Neuron (in vitro differentiated cells): Measurements from ENCODE around the gene FMNL2.

Experiments used
- H2AFZ ChIP-seq: one replicate; pipeline ENCODE4 v1.6.1; 2013; ENCODE audit warnings: low read depth, mild to moderate bottlenecking, inconsistent platforms, low read length, moderate library complexity
- H3K27me3 ChIP-seq: one replicate; pipeline ENCODE4 v1.6.1; 2013; ENCODE audit warnings: low read length; ENCODE audit not compliant: insufficient read depth
- H3K36me3 ChIP-seq: one replicate; pipeline ENCODE4 v1.6.1; 2013; ENCODE audit warnings: low read length; ENCODE audit not compliant: insufficient read depth
- H3K4me1 ChIP-seq: one replicate; pipeline ENCODE4 v1.6.1; 2013; ENCODE audit warnings: low read length; ENCODE audit not compliant: insufficient read depth
- H3K4me3 ChIP-seq: 2 replicates; pipeline ENCODE4 v1.5.1; 2013; ENCODE audit warnings: mild to moderate bottlenecking, low read length, moderate library complexity
- H3K9me3 ChIP-seq: one replicate; pipeline ENCODE4 v1.6.1; 2013; ENCODE audit warnings: low read length

The FMNL2 gene

GRCh38 chr2:152418688-152419087 is 83.7 kb downstream of the FMNL2 start:
- Histone ChIP-seq H3K4me1 (peaks cover 12% of the 10 kb centered on the region), H2AFZ (no peak overlapping the region), H3K9me3 (no peaks in the 10 kb centered on the region), H3K4me3 (no peak overlapping the region), H3K36me3 (no peaks in the 10 kb centered on the region), H3K27me3 (no peaks in the 10 kb centered on the region)

- Histone ChIP-seq H2AFZ (no peak overlapping the region), H3K9me3 (no peaks in the 10 kb centered on the region), H3K36me3 (no peaks in the 10 kb centered on the region), H3K4me3 (no peak overlapping the region), H3K4me1 (peaks cover 12% of the 10 kb centered on the region), H3K27me3 (no peaks in the 10 kb centered on the region)
These were observed 85.0 kb downstream of the FMNL2 start for GRCh38 chr2:152419944-152420343.

- Histone ChIP-seq H3K36me3 (no peaks in the 10 kb centered on the region), H2AFZ (no peak overlapping the region), H3K4me1 (peaks cover 12% of the 10 kb centered on the region), H3K27me3 (no peaks in the 10 kb centered on the region), H3K4me3 (no peak overlapping the region), H3K9me3 (no peaks in the 10 kb centered on the region)
These were observed 85.4 kb downstream of the FMNL2 start for GRCh38 chr2:152420363-152420762.

GRCh38 chr2:152420936-152421335 is 86.0 kb downstream of the FMNL2 start:
- no peaks in the 10 kb centered on the region for H3K36me3 ChIP-seq
- H3K27me3 ChIP-seq, result no peaks in the 10 kb centered on the region
- no peak overlapping the region for H2AFZ ChIP-seq
- H3K9me3 ChIP-seq, result no peaks in the 10 kb centered on the region
- H3K4me3 ChIP-seq, result no peak overlapping the region
- peaks cover 12% of the 10 kb centered on the region for H3K4me1 ChIP-seq

GRCh38 chr2:152421521-152422370 is 86.8 kb downstream of the FMNL2 start:
- H3K4me3 ChIP-seq, result no peak overlapping the region
- H3K27me3 ChIP-seq, result no peaks in the 10 kb centered on the region
- no peak overlapping the region for H2AFZ ChIP-seq

GRCh38 chr2:152423684-152424083 is 88.7 kb downstream of the FMNL2 start:
- H2AFZ ChIP-seq, result no peak overlapping the region
- no peaks in the 10 kb centered on the region for H3K36me3 ChIP-seq
- no peaks in the 10 kb centered on the region for H3K27me3 ChIP-seq
- H3K4me3 ChIP-seq, result no peak overlapping the region
- no peaks in the 10 kb centered on the region for H3K9me3 ChIP-seq
- H3K4me1 ChIP-seq, result peaks cover 16% of the 10 kb centered on the region

More at GRCh38 chr2:152421521-152422370, 86.8 kb downstream of the FMNL2 start:
- Histone ChIP-seq H3K4me1 (peaks cover 20% of the 10 kb centered on the region), H3K9me3 (no peaks in the 10 kb centered on the region), H3K36me3 (no peaks in the 10 kb centered on the region)

GRCh38 chr2:152425765-152426727 is 91.1 kb downstream of the FMNL2 start:
- H3K4me1 ChIP-seq, result peaks cover 19% of the 10 kb centered on the region
- H3K27me3 ChIP-seq, result no peaks in the 10 kb centered on the region
- H2AFZ ChIP-seq, result no peak overlapping the region
- no peak overlapping the region for H3K4me3 ChIP-seq
- no peaks in the 10 kb centered on the region for H3K36me3 ChIP-seq
- H3K9me3 ChIP-seq, result no peaks in the 10 kb centered on the region

- no peaks in the 10 kb centered on the region for H3K9me3 ChIP-seq
- H3K4me3 ChIP-seq, result no peak overlapping the region
- H3K4me1 ChIP-seq, result peaks cover 17% of the 10 kb centered on the region
- H3K36me3 ChIP-seq, result no peaks in the 10 kb centered on the region
- H2AFZ ChIP-seq, result no peak overlapping the region
- no peaks in the 10 kb centered on the region for H3K27me3 ChIP-seq
These were observed 91.8 kb downstream of the FMNL2 start for GRCh38 chr2:152426801-152427200.

- no peaks in the 10 kb centered on the region for H3K36me3 ChIP-seq
These were observed 92.9 kb downstream of the FMNL2 start for GRCh38 chr2:152427902-152428301.

GRCh38 chr2:152428800-152429582 is 94.0 kb downstream of the FMNL2 start:
- Histone ChIP-seq H3K27me3 (no peaks in the 10 kb centered on the region), H3K36me3 (no peaks in the 10 kb centered on the region), H3K4me1 (peaks cover 31% of the 10 kb centered on the region), H3K9me3 (no peaks in the 10 kb centered on the region), H2AFZ (no peak overlapping the region), H3K4me3 (no peak overlapping the region)

More at GRCh38 chr2:152427902-152428301, 92.9 kb downstream of the FMNL2 start:
- H3K9me3 ChIP-seq, result no peaks in the 10 kb centered on the region
- H3K4me1 ChIP-seq, result peaks cover 22% of the 10 kb centered on the region
- H3K27me3 ChIP-seq, result no peaks in the 10 kb centered on the region
- H3K4me3 ChIP-seq, result no peak overlapping the region
- no peak overlapping the region for H2AFZ ChIP-seq

- no peak overlapping the region for H3K4me3 ChIP-seq
- no peak overlapping the region for H2AFZ ChIP-seq
- no peaks in the 10 kb centered on the region for H3K36me3 ChIP-seq
- no peaks in the 10 kb centered on the region for H3K9me3 ChIP-seq
- H3K27me3 ChIP-seq, result no peaks in the 10 kb centered on the region
- peaks cover 36% of the 10 kb centered on the region for H3K4me1 ChIP-seq
These were observed 95.9 kb downstream of the FMNL2 start for GRCh38 chr2:152430876-152431275.

- Histone ChIP-seq H3K27me3 (no peaks in the 10 kb centered on the region), H3K4me3 (no peak overlapping the region), H3K36me3 (no peaks in the 10 kb centered on the region), H3K4me1 (peaks cover 30% of the 10 kb centered on the region), H3K9me3 (no peaks in the 10 kb centered on the region), H2AFZ (no peak overlapping the region)
These were observed 96.6 kb downstream of the FMNL2 start for GRCh38 chr2:152431370-152432098.
